Hematopoietic multipotent progenitor cell treated with erythropoietin and hydrocortisone succinate and interleukin-3 and kit ligand, for 17 days (in vitro differentiated cells): ENCODE data around the gene PRKX.
"Not testable (repeated sequence)": the region's sequence is repeated elsewhere in the genome, so short reads cannot be mapped to it uniquely, and the experiment has no call there.

Source experiments
- DNase-seq: peaks from one replicate; pipeline ENCODE4 v3.0.0-alpha.2; 2015; ENCODE audit warnings: low spot score

The PRKX gene

GRCh38 chrX:3577551-3577950, 135.9 kb downstream of the PRKX start:
- no peak for DNase-seq

GRCh38 chrX:3576886-3577501, 136.5 kb downstream of the PRKX start:
- DNase-seq: no peak

GRCh38 chrX:3567686-3568085, 145.8 kb downstream of the PRKX start:
- no peak for DNase-seq

- DNase-seq: no peak
Observed at GRCh38 chrX:3563451-3563850, 150.0 kb downstream of the PRKX start.

- not testable (repeated sequence) for DNase-seq
Observed at GRCh38 chrX:3560010-3560409, 153.4 kb downstream of the PRKX start.
